ENCODE measurements around the gene HAS3. TPM values are rescaled to one million over a fixed set of nuclear protein-coding genes. Genes with fewer than 3 reads are reported as not detected.
"Not testable (repeated sequence)": the region's sequence is repeated elsewhere in the genome, so short reads cannot be mapped to it uniquely, and the experiment has no call there.

HAS3 gene
- polyA plus RNA-seq, 1 donor (not counting 4 experiments of a cell fraction or from before 2014, with no cell fraction given): 132 TPM

DNA sequence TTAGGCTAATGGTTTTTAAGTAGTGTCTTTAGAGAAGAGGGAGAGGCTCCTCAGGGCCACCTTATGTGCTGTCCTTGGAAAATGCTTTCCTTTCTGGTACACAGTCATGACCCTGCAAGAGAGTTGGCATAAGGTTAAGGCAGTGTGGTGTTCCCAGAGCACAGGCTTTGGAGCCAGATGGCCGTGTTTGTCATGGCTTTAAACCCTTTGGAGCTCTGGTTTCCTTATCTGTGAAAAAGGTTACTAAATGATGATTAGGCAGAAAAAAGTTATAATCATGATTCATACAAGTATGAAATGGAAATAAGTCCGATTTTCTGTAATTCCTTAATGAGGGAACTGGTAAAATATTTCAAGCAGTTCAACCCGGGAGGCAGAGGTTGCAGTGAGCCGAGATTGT, 40.2 kb downstream of the HAS3 start:
- H4K20me1 ChIP-seq (ENCODE audit: control insufficient read depth, extremely low read depth, insufficient read depth, low read length): no peaks in the 10 kb centered on the region
- no peaks in the 10 kb centered on the region for H3K9me3 ChIP-seq (ENCODE audit: control insufficient read depth, low read depth, low read length)
- H3K9ac ChIP-seq (ENCODE audit: control insufficient read depth, extremely low read depth, insufficient read depth, low read length): no peak overlapping the region
- H3K27ac ChIP-seq (ENCODE audit: control insufficient read depth, insufficient read depth, low read length): no peak overlapping the region
- H3K4me2 ChIP-seq (ENCODE audit: control insufficient read depth, extremely low read depth, insufficient read depth, low read depth, low read length): no peak overlapping the region
- H3K79me2 ChIP-seq (ENCODE audit: control insufficient read depth, insufficient read depth, low read length): peaks cover 12% of the 10 kb centered on the region
- no peaks in the 10 kb centered on the region for H3K9me1 ChIP-seq (ENCODE audit: control insufficient read depth, extremely low read depth, insufficient read depth, low read length)
- dilution Hi-C loops (cut with MboI; ENCODE audit: extremely low pct_ligation_motif_present, low sequenced_read_pairs): no loop called here
- H3K4me1 ChIP-seq (ENCODE audit: control insufficient read depth, extremely low read depth, insufficient read depth, low read length): no peaks in the 10 kb centered on the region
- FAIRE-seq: no peak
- H2AFZ ChIP-seq (ENCODE audit: control insufficient read depth, low read length): no peak overlapping the region
- H3K27me3 ChIP-seq (ENCODE audit: control insufficient read depth, extremely low read depth, insufficient read depth, low read length): no peaks in the 10 kb centered on the region
- no peak for TF ChIP-seq EZH2 (IDR thresholded peaks at IDR 0.05; ENCODE audit: low read length)
- TF ChIP-seq, protein P1, sequence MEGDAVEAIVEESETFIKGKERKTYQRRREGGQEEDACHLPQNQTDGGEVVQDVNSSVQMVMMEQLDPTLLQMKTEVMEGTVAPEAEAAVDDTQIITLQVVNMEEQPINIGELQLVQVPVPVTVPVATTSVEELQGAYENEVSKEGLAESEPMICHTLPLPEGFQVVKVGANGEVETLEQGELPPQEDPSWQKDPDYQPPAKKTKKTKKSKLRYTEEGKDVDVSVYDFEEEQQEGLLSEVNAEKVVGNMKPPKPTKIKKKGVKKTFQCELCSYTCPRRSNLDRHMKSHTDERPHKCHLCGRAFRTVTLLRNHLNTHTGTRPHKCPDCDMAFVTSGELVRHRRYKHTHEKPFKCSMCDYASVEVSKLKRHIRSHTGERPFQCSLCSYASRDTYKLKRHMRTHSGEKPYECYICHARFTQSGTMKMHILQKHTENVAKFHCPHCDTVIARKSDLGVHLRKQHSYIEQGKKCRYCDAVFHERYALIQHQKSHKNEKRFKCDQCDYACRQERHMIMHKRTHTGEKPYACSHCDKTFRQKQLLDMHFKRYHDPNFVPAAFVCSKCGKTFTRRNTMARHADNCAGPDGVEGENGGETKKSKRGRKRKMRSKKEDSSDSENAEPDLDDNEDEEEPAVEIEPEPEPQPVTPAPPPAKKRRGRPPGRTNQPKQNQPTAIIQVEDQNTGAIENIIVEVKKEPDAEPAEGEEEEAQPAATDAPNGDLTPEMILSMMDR (optimal IDR thresholded peaks at IDR 0.05 in 1 of 3, IDR thresholded peaks at IDR 0.05 in 1 of 3, conservative IDR thresholded peaks at IDR 0.05 in 1 of 3; ENCODE audit: extremely low read depth in 1 of 3, insufficient read depth in 2 of 3, low read length in 3 of 3): no peak
- peaks cover 27 to 32% of the 10 kb centered on the region in 2 experiments for H3K36me3 ChIP-seq (ENCODE audit: control insufficient read depth in 2 of 2, extremely low read depth in 1 of 2, insufficient read depth in 2 of 2, low read length in 2 of 2)
- no peak overlapping the region for H3K4me3 ChIP-seq (ENCODE audit: control insufficient read depth in 2 of 3, extremely low read depth in 1 of 3, insufficient read depth in 2 of 3, low read depth in 1 of 3, low read length in 3 of 3)
- no peak for DNase-seq (ENCODE audit: low read depth, low spot score)

DNA sequence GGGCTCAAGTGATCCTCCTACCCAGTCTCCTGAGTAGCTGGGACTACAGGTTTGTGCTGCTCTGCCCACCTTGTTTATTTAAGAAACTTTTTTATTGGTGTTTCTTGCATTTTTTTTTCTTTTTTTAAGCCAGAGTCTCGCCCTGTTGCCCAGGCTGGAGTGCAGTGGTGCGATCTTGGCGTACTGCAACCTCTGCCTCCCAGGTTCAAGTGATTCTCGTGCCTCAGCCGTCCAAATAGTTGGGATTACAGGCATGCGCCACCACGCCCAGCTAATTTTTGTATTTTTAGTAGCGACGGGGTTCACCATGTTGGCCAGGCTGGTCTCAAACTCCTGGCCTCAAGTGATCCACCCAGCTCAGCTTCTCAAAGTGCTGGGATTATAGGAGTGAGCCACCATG, 44.2 kb downstream of the HAS3 start:
- FAIRE-seq; H3K4me3 ChIP-seq (ENCODE audit: control insufficient read depth in 2 of 3, extremely low read depth in 1 of 3, insufficient read depth in 2 of 3, low read depth in 1 of 3, low read length in 3 of 3); H3K9me3 ChIP-seq (ENCODE audit: control insufficient read depth, low read depth, low read length); H3K27ac ChIP-seq (ENCODE audit: control insufficient read depth, insufficient read depth, low read length); DNase-seq (ENCODE audit: low read depth, low spot score); H3K9me1 ChIP-seq (ENCODE audit: control insufficient read depth, extremely low read depth, insufficient read depth, low read length); H3K4me1 ChIP-seq (ENCODE audit: control insufficient read depth, extremely low read depth, insufficient read depth, low read length); dilution Hi-C loops (cut with MboI; ENCODE audit: extremely low pct_ligation_motif_present, low sequenced_read_pairs); H3K27me3 ChIP-seq (ENCODE audit: control insufficient read depth, extremely low read depth, insufficient read depth, low read length); H3K9ac ChIP-seq (ENCODE audit: control insufficient read depth, extremely low read depth, insufficient read depth, low read length); H2AFZ ChIP-seq (ENCODE audit: control insufficient read depth, low read length); H3K4me2 ChIP-seq (ENCODE audit: control insufficient read depth, extremely low read depth, insufficient read depth, low read depth, low read length); H4K20me1 ChIP-seq (ENCODE audit: control insufficient read depth, extremely low read depth, insufficient read depth, low read length): not testable (repeated sequence)
- H3K36me3 ChIP-seq (ENCODE audit: control insufficient read depth in 2 of 2, extremely low read depth in 1 of 2, insufficient read depth in 2 of 2, low read length in 2 of 2): peaks cover 21 to 35% of the 10 kb centered on the region in 2 experiments
- peaks cover 11% of the 10 kb centered on the region for H3K79me2 ChIP-seq (ENCODE audit: control insufficient read depth, insufficient read depth, low read length)

DNA sequence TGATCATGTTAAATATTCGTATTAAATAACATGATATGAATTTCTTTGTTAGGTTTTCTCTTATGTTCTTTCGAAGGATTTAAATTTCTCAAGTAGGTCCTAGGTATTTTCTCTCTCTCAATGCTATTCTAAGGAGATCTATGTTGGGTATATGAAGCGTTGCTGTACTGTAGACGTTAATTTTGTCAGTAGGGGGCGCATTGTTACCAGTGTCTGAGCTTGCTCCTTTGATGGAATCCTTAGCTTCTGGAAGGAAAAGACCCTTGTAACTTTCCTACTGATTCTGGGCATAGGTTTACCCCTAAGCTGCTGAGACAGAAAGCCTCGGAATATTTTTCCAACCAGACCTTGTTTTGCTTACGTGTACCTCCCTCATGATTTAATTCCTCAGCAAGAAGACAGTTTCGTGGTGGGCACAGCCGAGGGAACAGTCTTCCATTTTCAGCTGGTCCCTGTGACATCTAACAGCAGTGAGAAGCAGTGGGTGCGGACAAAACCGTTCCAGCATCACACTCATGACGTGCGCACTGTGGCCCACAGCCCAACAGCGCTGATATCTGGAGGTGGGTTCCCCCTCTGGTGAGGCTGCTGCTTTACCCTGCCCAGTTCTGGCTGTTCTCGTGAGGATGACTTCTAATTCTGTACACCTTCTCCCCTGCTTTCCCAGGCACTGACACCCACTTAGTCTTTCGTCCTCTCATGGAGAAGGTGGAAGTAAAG, 44.9 kb downstream of the HAS3 start:
- Histone ChIP-seq H3K36me3 (ENCODE audit: control insufficient read depth in 2 of 2, extremely low read depth in 1 of 2, insufficient read depth in 2 of 2, low read length in 2 of 2) (peaks cover 21 to 35% of the 10 kb centered on the region in 2 experiments), H3K4me1 (ENCODE audit: control insufficient read depth, extremely low read depth, insufficient read depth, low read length) (no peaks in the 10 kb centered on the region), H3K27ac (ENCODE audit: control insufficient read depth, insufficient read depth, low read length) (no peak overlapping the region), H2AFZ (ENCODE audit: control insufficient read depth, low read length) (no peak overlapping the region), H3K9ac (ENCODE audit: control insufficient read depth, extremely low read depth, insufficient read depth, low read length) (no peak overlapping the region), H3K27me3 (ENCODE audit: control insufficient read depth, extremely low read depth, insufficient read depth, low read length) (no peaks in the 10 kb centered on the region), H3K79me2 (ENCODE audit: control insufficient read depth, insufficient read depth, low read length) (peaks cover 11% of the 10 kb centered on the region), H4K20me1 (ENCODE audit: control insufficient read depth, extremely low read depth, insufficient read depth, low read length) (no peaks in the 10 kb centered on the region), H3K9me1 (ENCODE audit: control insufficient read depth, extremely low read depth, insufficient read depth, low read length) (no peaks in the 10 kb centered on the region), H3K4me3 (ENCODE audit: control insufficient read depth in 2 of 3, extremely low read depth in 1 of 3, insufficient read depth in 2 of 3, low read depth in 1 of 3, low read length in 3 of 3) (no peak overlapping the region), H3K4me2 (ENCODE audit: control insufficient read depth, extremely low read depth, insufficient read depth, low read depth, low read length) (no peak overlapping the region), H3K9me3 (ENCODE audit: control insufficient read depth, low read depth, low read length) (no peaks in the 10 kb centered on the region)
- dilution Hi-C loops (cut with MboI; ENCODE audit: extremely low pct_ligation_motif_present, low sequenced_read_pairs): no loop called here
- TF ChIP-seq EZH2 (IDR thresholded peaks at IDR 0.05; ENCODE audit: low read length): no peak
- TF ChIP-seq, protein P1 (optimal IDR thresholded peaks at IDR 0.05 in 1 of 3, IDR thresholded peaks at IDR 0.05 in 1 of 3, conservative IDR thresholded peaks at IDR 0.05 in 1 of 3; ENCODE audit: extremely low read depth in 1 of 3, insufficient read depth in 2 of 3, low read length in 3 of 3): peak; percentile 55 to 67 (median 59)
- FAIRE-seq (peak; percentile 56), DNase-seq (ENCODE audit: low read depth, low spot score) (no peak)
